Fibroblast of skin of scalp (primary cell): ENCODE data around the gene PDE4B.

Source experiments
- DNase-seq: peaks from one replicate; pipeline ENCODE4 v3.0.0-alpha.2; 2013

The PDE4B gene

DNA sequence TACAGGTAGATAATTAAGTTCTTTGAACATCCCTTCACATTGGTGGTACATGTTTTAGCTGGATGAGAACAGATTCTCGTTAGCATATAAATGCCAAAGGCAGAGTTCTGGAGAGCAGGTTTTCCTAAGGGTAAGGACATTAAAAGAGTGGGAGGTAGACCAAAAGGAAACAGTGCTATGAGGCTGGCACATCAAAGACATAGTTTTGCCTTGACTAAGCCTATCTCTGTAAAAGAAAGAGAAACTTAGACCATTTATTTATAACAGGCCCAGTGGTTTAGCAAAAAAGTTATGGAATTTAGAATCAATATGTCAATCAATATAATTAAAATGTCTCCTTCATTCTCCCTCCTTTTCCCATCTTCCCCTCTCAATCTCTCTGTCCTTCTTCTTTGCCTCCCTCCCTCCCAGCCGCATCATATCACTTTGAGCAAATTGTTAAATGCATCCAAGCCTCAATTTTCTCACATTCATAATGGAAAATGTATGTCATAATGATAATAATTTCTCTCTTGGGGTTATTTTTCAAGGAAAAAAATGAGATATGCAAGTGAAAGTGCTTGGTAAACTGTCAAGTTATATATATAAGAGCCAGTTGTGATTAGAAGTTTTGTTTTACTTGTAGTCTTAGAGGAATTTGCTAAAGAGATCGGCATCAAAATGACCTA is 531.4 kb downstream of the PDE4B start:
- no peak for DNase-seq

DNA sequence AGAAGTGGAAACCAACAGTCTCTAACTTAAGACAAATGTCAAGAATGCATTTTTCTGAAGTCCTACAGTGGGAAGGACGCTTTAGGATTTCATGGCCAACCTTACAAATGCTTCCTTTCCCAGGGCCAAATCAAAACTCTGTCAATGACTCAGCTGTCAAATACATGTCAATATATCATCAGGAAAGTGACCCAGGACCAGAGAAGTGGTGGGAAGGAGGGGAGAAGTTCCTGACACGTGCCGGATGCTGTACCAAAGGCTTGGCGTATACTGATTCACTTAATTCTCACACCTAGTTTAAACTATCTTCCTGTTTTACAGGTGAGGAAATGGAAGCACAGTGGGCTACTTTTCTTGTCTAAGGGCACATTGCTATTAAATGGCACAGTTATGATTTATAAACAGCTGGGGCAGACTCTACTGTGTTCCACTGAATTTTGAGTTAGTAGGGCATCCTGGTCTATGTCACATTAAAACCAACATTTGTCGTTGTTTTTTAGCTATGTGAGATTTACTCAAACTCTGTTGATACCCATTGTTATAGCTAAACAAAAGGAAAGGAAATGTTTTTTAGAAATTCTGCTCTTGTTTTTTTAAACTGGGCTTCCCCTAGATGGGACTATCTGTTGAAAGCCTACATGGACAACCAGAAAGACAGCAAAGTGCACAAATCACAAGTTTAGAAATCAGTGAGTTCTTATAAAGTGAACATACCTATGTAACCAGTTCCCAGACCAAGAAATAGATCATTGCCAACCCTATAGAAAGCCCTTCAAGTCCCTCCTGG is 533.1 kb downstream of the PDE4B start:
- no peak for DNase-seq

GRCh38 chr1:66326867-66327266 is 534.2 kb downstream of the PDE4B start:
- DNase-seq = no peak

DNA sequence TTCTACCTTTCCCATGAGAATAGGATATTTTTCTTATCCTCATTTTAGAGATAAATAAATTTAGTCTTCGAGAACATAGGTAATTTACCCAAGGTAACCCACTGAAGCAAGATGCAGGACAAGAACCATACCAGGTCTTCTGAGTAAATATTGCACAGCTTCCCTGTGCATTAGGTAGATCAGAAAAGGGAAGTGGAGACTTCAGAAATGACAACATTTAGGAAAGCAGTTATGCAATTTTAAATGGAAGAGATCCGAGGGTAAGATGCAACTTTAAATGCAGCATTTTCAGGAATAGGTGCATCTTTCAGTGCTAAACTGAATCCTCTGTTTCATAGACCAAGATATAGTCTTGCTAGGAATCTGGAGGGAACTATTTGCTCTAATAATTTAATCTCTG is 534.9 kb downstream of the PDE4B start:
- DNase-seq = no peak

DNA sequence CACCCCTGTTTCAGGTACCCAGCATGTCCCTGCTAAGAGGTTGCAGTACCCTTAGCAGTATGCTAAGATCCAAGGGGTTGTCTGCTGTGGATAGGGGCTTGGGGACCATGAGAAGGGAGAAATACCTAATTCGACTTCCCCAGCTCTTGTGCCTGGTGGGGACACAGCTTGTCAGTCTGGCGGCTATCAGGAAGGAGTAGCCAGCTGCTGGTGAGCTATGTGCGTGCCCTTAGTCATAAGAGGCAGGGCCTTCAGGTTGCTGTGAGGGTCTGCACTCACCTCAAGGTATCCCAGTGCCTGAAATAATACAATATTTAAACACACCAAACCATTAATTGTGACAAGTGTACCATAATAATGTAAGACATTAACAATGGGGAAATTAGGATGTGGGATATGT is 536.2 kb downstream of the PDE4B start:
- no peak for DNase-seq

- peak; percentile 68 for DNase-seq
Measured at GRCh38 chr1:66330722-66331141, 538.0 kb downstream of the PDE4B start.

DNA sequence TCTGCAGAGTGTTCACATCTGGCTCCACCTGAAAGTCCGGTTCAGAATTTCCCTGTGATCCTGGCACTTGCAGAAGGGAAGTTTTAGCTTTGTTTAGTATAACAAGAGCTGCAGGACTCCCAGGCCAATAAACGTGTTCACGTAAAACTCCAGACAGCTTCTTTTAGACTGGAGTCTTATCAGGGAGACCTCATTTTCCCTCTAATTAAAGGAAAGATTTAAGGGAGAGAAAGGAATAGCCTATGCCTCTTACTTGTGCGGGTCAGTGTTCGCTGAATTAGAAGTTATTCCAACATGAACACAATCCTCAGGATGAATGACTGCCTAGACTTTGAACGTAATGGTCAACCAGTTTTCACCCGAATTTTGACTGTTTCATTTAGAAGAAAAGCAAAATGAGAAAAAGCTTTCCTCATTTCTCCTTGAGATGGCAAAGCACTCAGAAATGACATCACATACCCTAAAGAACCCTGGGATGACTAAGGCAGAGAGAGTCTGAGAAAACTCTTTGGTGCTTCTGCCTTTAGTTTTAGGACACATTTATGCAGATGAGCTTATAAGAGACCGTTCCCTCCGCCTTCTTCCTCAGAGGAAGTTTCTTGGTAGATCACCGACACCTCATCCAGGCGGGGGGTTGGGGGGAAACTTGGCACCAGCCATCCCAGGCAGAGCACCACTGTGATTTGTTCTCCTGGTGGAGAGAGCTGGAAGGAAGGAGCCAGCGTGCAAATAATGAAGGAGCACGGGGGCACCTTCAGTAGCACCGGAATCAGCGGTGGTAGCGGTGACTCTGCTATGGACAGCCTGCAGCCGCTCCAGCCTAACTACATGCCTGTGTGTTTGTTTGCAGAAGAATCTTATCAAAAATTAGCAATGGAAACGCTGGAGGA is 539.2 kb downstream of the PDE4B start:
- DNase-seq = peak; percentile 62

GRCh38 chr1:66332548-66332901 is 539.8 kb downstream of the PDE4B start:
- DNase-seq = no peak

DNA sequence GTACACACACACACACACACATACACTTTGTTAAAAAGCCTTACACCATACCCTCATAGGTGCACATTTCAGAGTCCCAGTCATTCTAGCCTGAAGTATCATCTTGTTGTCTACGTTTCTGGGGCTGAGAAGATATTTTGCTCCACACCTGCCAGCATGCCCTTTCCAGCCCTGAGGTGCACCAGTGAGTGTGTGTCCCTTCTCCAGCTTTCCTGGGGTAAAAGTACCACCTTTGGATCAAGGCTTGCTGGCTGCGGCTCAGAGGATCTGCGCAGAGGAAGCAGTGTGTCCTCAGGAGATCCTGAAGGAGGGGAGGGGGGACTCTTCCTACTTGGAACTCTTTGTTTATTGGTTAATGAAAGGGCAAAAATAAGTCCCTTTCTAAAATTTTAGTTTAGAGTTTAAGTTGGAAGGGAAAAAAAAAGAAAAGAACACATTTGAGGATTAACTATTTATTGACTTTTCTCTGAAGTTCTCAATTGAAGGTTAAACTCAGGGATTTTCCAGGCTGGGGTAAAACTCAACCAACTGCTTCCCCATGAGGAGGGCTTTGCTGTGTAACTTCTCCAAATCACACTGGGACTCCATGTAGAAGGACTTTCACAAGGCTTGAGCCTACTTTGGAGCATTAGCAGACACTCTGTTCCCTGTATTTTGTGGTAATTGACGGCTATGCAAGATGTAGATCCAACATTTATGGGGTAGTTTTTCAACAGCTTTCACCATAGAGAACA is 540.9 kb downstream of the PDE4B start:
- no peak for DNase-seq

GRCh38 chr1:66334318-66334717 is 541.6 kb downstream of the PDE4B start:
- no peak for DNase-seq

GRCh38 chr1:66335125-66335524 is 542.4 kb downstream of the PDE4B start:
- DNase-seq = no peak

GRCh38 chr1:66335859-66336640 is 543.4 kb downstream of the PDE4B start:
- DNase-seq = no peak

GRCh38 chr1:66336641-66336990 is 543.9 kb downstream of the PDE4B start:
- DNase-seq = no peak

DNA sequence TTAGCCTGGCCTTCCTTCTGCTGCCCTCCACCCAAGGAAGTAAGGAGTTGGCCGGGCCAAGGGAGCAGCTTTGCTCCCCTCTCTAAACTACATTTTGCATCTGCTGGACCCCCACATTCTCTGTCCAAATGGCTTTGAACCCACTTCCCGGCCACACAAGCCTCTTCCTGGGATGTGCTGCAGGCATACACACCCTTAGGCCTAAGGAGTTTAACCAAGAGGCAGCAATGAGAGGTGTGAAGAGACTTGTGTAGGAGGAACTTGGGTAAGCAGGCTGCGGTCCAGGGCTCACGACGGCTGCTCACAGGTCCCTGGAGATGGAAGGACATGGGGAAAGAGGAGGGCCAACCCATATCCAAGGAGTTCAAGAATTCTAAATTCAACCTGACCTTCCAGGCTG is 544.6 kb downstream of the PDE4B start:
- no peak for DNase-seq

- no peak for DNase-seq
Measured at GRCh38 chr1:66339944-66340343, 547.2 kb downstream of the PDE4B start.

GRCh38 chr1:66341446-66342089 is 548.9 kb downstream of the PDE4B start:
- no peak for DNase-seq

DNA sequence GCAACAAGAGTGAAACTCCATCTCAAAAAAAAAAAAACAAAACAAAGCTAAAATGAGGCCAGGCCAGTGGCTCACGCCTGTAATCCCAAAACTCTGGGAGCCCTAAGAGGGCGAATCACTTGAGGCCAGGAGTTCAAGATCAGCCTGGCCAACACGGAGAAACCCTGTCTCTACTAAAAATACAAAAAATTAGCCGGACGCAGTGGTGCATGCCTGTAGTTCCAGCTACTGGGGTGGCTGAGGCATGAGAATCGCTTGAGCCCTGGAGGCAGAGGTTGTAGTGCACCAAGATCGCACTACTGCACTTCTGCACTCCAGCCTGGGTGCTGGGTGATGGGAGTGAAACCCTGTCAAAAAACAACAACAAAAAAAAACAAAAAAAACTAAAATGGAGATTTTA is 550.0 kb downstream of the PDE4B start:
- no peak for DNase-seq

- DNase-seq = no peak
Measured at GRCh38 chr1:66343569-66344325, 551.1 kb downstream of the PDE4B start.

- no peak for DNase-seq
Measured at GRCh38 chr1:66346057-66346795, 553.5 kb downstream of the PDE4B start.

- no peak for DNase-seq
Measured at GRCh38 chr1:66346873-66347272, 554.2 kb downstream of the PDE4B start.
